GM19452 (cell line): ENCODE data around the gene ZW10.
"Not testable (repeated sequence)": the region's sequence is repeated elsewhere in the genome, so short reads cannot be mapped to it uniquely, and the experiment has no call there.

Source experiments
- ATAC-seq: cut with Tn5 transposase; IDR thresholded peaks from one replicate; pipeline ENCODE4 v1.9.1; 2021; ENCODE audit not compliant: unreplicated experiment

Gene ZW10

GRCh38 chr11:113760241-113760640, 13.3 kb downstream of the ZW10 start:
- no peak for ATAC-seq

DNA sequence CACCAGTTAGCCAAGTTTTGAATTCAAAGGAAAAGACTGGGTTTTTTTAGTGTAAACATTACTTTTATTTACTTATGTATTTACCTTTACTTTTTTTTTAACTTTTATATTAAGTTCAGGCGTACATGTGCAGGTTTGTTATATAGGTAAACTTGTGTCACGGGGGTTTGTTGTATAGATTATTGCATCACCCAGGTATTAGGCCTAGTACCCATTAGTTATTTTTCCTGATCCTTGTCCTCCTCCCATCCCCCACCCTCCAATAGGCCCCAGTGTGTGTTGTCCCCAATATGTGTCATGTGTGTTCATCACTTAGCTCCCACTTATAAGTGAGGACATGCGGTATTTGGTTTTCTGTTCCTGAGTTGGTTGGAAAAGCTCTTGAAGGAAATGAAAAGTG, 20.6 kb downstream of the ZW10 start:
- no peak for ATAC-seq

- no peak for ATAC-seq
Observed at GRCh38 chr11:113736323-113736722, 37.2 kb downstream of the ZW10 start.

DNA sequence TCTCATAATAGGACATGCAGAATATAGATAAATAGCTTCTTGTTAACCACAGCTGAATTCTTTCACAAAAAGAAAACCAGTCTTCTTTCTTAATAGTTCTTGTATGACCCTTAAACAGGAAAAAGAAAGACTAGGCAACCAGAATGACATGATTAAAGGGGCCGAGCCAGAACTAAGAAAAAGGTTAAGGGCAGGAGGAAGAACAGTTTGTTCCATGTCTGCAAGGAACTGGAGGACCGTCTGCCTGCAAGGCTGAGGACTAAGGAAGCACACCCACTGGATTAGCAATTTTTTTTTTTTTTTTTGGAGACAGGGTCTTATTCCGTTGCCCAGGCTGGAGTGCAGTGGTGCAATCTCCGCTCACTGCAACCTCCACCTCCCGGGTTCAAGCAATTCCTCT, 41.4 kb downstream of the ZW10 start:
- ATAC-seq = no peak

DNA sequence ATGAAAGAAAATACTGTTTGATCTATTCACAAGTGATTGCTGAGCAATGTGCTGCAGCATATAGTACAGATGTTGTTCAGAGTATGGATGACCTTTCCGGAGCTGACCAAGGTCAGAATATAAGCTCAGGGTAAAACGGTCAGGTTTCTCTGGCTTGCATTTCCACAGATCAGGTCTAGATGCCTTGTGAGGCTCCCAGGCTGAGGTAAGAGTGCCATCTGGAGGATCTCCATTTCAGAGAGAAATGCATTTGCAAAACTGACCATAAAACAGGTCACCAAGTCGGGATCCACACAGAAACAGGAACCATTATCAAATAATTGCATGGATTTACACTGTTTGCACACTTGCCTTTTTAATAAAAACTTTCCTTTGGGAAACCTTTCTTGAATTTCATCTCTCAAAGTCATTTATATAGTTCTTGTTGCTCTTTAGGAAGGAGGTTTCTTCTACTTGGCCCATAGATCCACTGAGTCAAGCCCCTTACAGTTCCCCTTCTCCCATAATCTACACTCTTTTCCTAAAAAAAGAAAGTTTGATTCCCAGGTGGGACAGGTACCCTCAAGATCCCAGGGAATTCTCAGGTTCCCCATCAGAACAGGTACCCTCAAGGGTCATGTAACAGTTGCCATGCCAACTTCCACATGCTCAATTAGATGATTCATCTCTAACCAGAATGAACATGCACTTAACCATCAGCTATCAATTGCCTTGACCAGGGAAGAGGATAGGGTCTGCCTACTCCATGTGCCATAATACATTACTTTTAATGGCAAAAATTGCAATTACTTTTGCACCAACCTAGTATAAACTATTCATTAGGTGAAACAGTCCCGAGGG, 42.4 kb downstream of the ZW10 start:
- no peak for ATAC-seq

GRCh38 chr11:113729456-113729855, 44.0 kb downstream of the ZW10 start:
- ATAC-seq = no peak

DNA sequence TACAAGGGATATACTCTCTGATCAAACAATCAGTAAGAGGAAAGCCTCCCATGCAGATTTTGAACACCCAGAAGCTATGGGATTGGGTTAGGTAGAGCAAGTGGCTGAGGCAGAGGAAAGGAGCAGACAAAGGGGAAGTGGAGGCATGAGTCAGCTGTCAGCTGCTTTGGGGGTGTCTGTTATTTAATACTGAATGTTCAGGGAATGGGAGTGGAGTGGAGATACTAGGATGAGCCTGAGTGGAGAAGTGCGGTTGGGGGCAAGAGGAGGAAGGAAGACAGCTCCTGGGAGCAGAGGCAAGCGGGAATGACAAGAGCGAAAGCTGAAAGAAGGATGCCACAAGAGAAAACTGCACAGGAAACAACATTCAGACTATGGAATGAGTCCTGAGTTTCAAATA, 44.7 kb downstream of the ZW10 start:
- ATAC-seq = no peak

- ATAC-seq = no peak
Observed at GRCh38 chr11:113725913-113726312, 47.6 kb downstream of the ZW10 start.

- no peak for ATAC-seq
Observed at GRCh38 chr11:113725407-113725806, 48.1 kb downstream of the ZW10 start.

GRCh38 chr11:113724778-113725177, 48.7 kb downstream of the ZW10 start:
- no peak for ATAC-seq

GRCh38 chr11:113723787-113724186, 49.7 kb downstream of the ZW10 start:
- ATAC-seq = no peak

GRCh38 chr11:113722934-113723333, 50.6 kb downstream of the ZW10 start:
- no peak for ATAC-seq

- no peak for ATAC-seq
Observed at GRCh38 chr11:113722221-113722620, 51.3 kb downstream of the ZW10 start.

DNA sequence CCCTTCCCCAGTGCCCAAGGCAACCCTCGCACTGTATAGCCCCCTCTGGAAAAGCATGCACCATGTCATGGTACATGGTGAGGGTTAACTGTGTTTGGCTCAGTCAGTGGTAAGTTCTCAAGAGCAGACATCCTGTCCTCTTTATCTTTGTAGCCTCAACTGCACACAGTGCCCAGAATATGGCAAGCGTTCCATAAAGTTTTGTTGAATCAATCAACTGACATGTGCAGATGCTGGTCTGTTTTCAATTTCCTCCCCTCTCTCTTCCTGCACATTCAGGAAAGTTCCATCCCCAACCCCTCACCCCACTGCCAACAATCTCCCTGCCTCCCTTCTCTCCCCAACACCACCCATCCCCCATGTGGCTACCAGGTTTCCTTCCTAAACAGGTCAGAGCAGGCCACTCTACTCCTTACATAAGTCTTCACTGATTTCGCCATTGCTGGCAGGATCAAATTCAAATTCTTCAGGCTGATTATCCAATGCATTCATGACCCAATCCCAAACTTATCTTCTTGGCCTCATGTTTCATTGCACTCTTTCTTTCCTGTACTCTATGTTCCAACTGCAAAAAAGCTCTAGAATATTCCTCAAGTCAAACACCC, 51.9 kb downstream of the ZW10 start:
- no peak for ATAC-seq

DNA sequence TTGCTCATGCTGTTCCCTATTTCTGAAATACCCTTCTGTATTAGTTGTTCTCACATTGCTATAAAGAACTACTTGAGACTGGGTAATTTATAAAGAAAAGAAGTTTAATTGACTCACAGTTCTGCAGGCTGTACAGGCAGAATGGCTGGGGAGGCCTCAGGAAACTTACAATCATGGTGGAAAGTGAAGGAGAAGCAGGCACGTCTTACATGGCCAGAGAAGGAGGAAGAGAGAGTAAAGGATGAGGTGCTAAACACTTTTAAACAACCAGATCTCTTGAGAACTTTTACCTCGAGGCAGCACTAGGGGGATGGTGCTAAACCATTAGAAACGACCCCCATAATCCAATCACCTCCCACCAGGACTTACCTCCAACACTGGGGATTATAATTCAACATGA, 53.0 kb downstream of the ZW10 start:
- not testable (repeated sequence) for ATAC-seq

- no peak for ATAC-seq
Observed at GRCh38 chr11:113715882-113716625, 57.4 kb downstream of the ZW10 start.

DNA sequence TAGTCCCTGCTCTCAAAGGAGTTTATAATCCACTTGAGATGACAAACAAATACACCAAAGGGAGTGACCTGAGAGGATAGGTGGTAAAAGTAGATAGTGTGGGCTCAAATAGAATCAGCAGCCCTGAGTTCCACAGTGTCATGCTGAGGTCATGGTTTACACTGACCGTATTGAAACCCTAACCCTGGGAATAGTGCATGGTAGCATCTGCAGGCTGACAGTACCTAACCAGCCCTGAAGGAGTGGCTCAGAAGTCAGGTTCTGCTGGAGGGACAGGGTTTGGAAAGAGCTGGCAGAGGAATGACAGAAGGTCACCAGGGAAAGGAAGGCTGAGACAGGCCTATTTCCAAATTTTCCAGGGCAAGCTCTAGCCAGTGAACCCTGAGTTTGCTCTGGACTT, 58.2 kb downstream of the ZW10 start:
- no peak for ATAC-seq

DNA sequence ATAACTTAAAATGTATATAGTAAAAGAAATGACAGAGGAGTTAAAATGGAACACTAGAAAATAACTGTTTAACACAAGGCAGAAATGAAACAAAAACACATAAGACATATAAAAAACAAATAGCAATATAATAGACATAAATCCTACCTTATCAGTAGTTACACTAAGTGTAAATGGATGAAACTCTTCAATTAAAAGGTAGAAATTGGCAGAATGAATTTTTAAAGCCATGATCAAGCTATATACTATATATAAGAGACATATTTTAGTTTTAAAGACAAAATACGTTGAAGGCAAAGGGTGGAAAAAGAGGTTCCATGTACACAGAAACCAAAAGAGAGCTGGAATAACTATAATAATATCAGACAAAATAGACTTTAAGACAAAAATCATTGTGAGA, 62.5 kb downstream of the ZW10 start:
- ATAC-seq = no peak

DNA sequence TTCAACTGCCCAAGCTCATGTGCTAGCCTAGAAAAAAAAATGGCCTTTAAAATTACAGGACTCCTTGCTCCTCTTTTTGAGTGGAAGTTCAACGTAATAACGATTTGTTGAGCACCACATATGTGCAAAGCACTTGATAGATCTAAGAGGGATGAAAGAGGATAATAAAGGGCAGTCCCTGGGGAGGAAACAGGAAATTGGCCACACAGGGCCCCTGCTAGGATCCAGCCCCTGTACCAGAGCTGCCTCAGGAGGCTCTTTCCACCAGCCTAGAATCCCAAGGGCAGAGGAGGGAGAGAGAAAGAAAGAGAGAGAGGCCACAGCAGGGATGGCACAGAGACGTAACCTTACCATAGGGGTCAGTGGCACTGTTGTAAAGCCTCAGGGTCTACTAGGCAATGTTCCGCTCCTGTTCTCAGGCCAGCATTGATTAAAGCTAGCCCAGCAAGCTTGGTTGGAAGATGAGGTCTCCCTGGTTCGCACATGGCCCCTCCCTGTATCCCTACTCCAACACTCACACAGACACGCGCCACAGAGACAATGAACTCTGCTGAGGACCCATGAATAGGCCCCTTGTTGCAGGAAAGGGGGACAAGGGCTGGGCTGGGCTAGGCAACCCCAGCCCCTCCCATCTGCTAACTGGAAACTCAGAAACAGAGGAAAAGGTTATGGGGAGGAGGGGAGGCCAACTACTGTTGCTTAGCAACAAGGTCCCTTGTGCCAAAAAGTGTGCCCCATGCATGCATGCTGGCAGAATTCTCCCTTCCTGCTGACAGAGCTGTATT, 67.4 kb downstream of the ZW10 start, which contains the start of gene TMPRSS5:
Gene TMPRSS5, minus strand, starts transcription at position 438 of the 785 bp plus-strand sequence. Its CDS starts 84 bp downstream, at position 354.
- ATAC-seq = no peak

GRCh38 chr11:113703551-113703950, 69.9 kb downstream of the ZW10 start:
- ATAC-seq = not testable (repeated sequence)

- ATAC-seq = no peak
Observed at GRCh38 chr11:113701491-113701890, 72.0 kb downstream of the ZW10 start.
